KMS-11 (cell line): ENCODE results near the gene XCL2.

Experiments used
- H2AFZ ChIP-seq: fragments of 200-600 bp; sonication (generic); 2 replicates; pipeline ENCODE4 v1.6.1; 2016; ENCODE audit warnings: antibody characterized with exemption, mixed run types, low read depth
- H3K27ac ChIP-seq: fragments of 200-600 bp; sonication (generic); 2 replicates; pipeline ENCODE4 v1.6.1; 2016; ENCODE audit warnings: mild to moderate bottlenecking, mixed run types
- H3K27me3 ChIP-seq: fragments of 200-600 bp; sonication (generic); 2 replicates; pipeline ENCODE4 v1.6.1; 2017; ENCODE audit warnings: mild to moderate bottlenecking, low read depth, mixed run types, moderate library complexity; ENCODE audit not compliant: insufficient read depth
- H3K36me3 ChIP-seq: fragments of 200-600 bp; sonication (generic); 2 replicates; pipeline ENCODE4 v1.6.1; 2017; ENCODE audit warnings: mild to moderate bottlenecking, mixed run types; ENCODE audit not compliant: insufficient read depth
- H3K4me1 ChIP-seq: fragments of 200-600 bp; sonication (generic); 2 replicates; pipeline ENCODE4 v1.6.1; 2016; ENCODE audit warnings: mild to moderate bottlenecking, low read depth, mixed run types; ENCODE audit not compliant: poor library complexity, severe bottlenecking
- H3K4me2 ChIP-seq: fragments of 200-600 bp; sonication (generic); 2 replicates; pipeline ENCODE4 v1.7.0; 2016; ENCODE audit warnings: mild to moderate bottlenecking, mixed run types
- H3K4me3 ChIP-seq: fragments of 200-600 bp; sonication (generic); IDR thresholded peaks from 2 replicates; pipeline ENCODE4 v1.6.1; 2017; ENCODE audit warnings: low read depth, low read length, mixed read lengths; ENCODE audit not compliant: insufficient read depth
- H3K79me2 ChIP-seq: fragments of 200-600 bp; sonication (generic); 2 replicates; pipeline ENCODE4 v1.6.1; 2016; ENCODE audit warnings: low read depth, mixed run types; ENCODE audit not compliant: insufficient read depth
- H3K9ac ChIP-seq: fragments of 200-600 bp; sonication (generic); 2 replicates; pipeline ENCODE4 v1.6.1; 2016; ENCODE audit warnings: mild to moderate bottlenecking, mixed run types
- H4K20me1 ChIP-seq: fragments of 200-600 bp; sonication (generic); 2 replicates; pipeline ENCODE4 v1.6.1; 2016; ENCODE audit warnings: mild to moderate bottlenecking, mixed run types; ENCODE audit not compliant: insufficient read depth
- TF ChIP-seq, protein P1 (sequence below): fragments of 200-600 bp; sonication (generic); conservative IDR thresholded peaks from 2 replicates; pipeline ENCODE4 v1.6.1; 2017; ENCODE audit warnings: low read depth, mild to moderate bottlenecking, antibody characterized with exemption, low read length, moderate library complexity, mixed read lengths

XCL2 gene

DNA sequence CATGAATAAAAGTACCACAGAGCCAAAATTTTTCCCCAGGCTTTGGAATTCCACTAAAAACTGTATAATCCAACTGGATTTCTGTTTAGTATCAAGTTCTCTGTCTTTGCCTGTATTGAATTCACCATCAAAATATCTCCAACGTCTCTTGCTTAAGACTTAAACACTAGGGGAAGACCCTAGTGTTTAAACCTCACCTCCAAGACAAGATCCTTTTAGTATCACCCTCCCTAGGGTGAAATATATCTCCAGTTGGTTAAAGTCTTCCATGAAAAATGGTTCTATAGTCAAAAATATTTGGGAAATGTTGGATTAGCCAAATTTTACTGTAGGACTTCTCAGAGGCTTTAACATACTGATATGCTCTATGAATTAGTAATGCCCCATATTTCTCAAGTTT is 24.5 kb upstream of the XCL2 start:
- no peak overlapping the region for H3K27ac ChIP-seq
- no peak overlapping the region for H3K9ac ChIP-seq
- no peaks in the 10 kb centered on the region for H3K79me2 ChIP-seq
- H3K27me3 ChIP-seq = no peaks in the 10 kb centered on the region
- no peak overlapping the region for H2AFZ ChIP-seq
- H4K20me1 ChIP-seq = no peaks in the 10 kb centered on the region
- H3K4me1 ChIP-seq = no peaks in the 10 kb centered on the region
- H3K36me3 ChIP-seq = no peaks in the 10 kb centered on the region
- H3K4me2 ChIP-seq = no peak overlapping the region
- TF ChIP-seq, protein P1, sequence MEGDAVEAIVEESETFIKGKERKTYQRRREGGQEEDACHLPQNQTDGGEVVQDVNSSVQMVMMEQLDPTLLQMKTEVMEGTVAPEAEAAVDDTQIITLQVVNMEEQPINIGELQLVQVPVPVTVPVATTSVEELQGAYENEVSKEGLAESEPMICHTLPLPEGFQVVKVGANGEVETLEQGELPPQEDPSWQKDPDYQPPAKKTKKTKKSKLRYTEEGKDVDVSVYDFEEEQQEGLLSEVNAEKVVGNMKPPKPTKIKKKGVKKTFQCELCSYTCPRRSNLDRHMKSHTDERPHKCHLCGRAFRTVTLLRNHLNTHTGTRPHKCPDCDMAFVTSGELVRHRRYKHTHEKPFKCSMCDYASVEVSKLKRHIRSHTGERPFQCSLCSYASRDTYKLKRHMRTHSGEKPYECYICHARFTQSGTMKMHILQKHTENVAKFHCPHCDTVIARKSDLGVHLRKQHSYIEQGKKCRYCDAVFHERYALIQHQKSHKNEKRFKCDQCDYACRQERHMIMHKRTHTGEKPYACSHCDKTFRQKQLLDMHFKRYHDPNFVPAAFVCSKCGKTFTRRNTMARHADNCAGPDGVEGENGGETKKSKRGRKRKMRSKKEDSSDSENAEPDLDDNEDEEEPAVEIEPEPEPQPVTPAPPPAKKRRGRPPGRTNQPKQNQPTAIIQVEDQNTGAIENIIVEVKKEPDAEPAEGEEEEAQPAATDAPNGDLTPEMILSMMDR = no peak
- no peak overlapping the region for H3K4me3 ChIP-seq

DNA sequence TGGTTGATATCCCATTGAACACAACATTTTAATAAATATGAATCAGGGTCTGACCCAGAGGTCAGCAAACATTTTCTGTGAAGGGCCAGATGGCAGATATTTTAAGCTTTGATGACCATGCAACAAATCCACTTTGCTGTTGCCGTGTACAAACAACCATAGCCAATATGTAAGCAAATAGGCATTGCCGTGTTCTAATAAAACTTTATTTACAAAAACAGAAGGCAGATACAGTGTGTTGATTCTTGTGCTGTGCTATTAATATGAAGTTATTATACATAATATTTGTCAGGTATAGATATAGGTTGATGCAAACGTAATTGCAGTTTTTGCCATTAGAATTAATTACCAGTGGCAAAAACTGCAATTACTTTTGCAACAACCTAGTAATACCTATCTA is 23.8 kb upstream of the XCL2 start:
- no peaks in the 10 kb centered on the region for H3K79me2 ChIP-seq
- no peak overlapping the region for H3K4me2 ChIP-seq
- no peaks in the 10 kb centered on the region for H3K4me1 ChIP-seq
- H3K27me3 ChIP-seq = no peaks in the 10 kb centered on the region
- H3K27ac ChIP-seq = no peak overlapping the region
- H3K9ac ChIP-seq = no peak overlapping the region
- H4K20me1 ChIP-seq = no peaks in the 10 kb centered on the region
- H3K4me3 ChIP-seq = no peak overlapping the region
- H3K36me3 ChIP-seq = no peaks in the 10 kb centered on the region
- TF ChIP-seq, protein P1 = no peak
- H2AFZ ChIP-seq = no peak overlapping the region

DNA sequence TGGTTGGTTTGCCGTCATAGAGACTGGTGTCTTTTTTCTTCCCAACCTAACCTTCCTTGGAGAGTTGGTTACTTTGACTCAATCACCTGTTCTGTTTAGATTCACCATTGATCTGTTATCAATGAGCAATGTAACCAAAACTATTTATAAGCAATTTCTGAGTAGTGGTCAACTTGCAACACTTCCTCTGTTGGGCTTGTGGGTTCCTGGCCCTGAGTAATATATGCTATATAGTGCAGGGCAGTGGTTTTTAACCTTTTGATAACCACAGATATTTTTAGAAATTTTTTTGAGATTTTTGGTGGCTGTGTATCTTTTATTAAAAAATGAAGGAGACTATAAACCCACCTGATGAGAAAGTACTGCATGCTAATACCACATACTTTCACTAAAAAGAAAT is 23.2 kb upstream of the XCL2 start:
- no peaks in the 10 kb centered on the region for H3K36me3 ChIP-seq
- no peaks in the 10 kb centered on the region for H3K79me2 ChIP-seq
- H3K27ac ChIP-seq = no peak overlapping the region
- no peak overlapping the region for H3K4me2 ChIP-seq
- H3K4me1 ChIP-seq = no peaks in the 10 kb centered on the region
- TF ChIP-seq, protein P1 = no peak
- no peaks in the 10 kb centered on the region for H4K20me1 ChIP-seq
- no peaks in the 10 kb centered on the region for H3K27me3 ChIP-seq
- H3K9ac ChIP-seq = no peak overlapping the region
- H3K4me3 ChIP-seq = no peak overlapping the region
- H2AFZ ChIP-seq = no peak overlapping the region

DNA sequence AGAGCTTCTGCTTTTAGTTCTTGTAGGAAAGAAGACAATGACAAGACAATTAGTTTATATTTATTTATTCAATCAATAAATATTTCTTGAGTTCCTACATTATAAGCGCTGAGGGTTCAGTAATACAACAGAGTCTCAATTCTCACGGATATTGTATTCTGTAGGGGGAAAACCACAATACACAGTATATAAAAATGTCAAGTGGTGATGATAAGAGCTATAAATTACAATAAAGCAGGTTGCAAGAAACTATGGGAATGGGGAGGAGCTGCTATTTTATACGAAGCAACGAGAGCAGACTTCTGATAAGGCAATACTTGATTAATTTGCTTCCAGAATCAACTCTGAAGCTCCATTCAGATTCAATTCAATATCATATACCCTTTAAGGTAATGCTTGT is 22.0 kb upstream of the XCL2 start:
- H3K27me3 ChIP-seq = no peaks in the 10 kb centered on the region
- H3K4me3 ChIP-seq = no peak overlapping the region
- no peaks in the 10 kb centered on the region for H3K36me3 ChIP-seq
- no peak overlapping the region for H3K9ac ChIP-seq
- H3K79me2 ChIP-seq = no peaks in the 10 kb centered on the region
- H4K20me1 ChIP-seq = no peaks in the 10 kb centered on the region
- TF ChIP-seq, protein P1 = no peak
- no peak overlapping the region for H3K27ac ChIP-seq
- no peaks in the 10 kb centered on the region for H3K4me1 ChIP-seq
- no peak overlapping the region for H3K4me2 ChIP-seq
- H2AFZ ChIP-seq = no peak overlapping the region
